ENCODE results near the gene NCAM1. TPM values are rescaled to one million over a fixed set of nuclear protein-coding genes. Genes with fewer than 3 reads are reported as not detected.

NCAM1 gene
- total and polyA plus RNA-seq, 8 donors, result 1.2 to 19.6 (median 3.6) TPM

GRCh38 chr11:113104691-113105251 lies 143.6 kb downstream of the NCAM1 start:
- WGBS, 2 donors, result 10 to 14% methylated on average over 4 of the region's 4 CpGs
- intact Hi-C loops (cut with DNase I), result no loop called here
- TF ChIP-seq CTCF (IDR thresholded peaks at IDR 0.05), result no peak

GRCh38 chr11:113105592-113105991 lies 144.4 kb downstream of the NCAM1 start:
- TF ChIP-seq CTCF (IDR thresholded peaks at IDR 0.05), result no peak
- DNase-seq (no peak), FAIRE-seq (no peak), ATAC-seq (no peak)
- H3K9me3 ChIP-seq, result no peaks in the 10 kb centered on the region
- no peaks in the 10 kb centered on the region for H3K36me3 ChIP-seq
- no peak overlapping the region for H3K4me3 ChIP-seq
- H3K27me3 ChIP-seq, result no peaks in the 10 kb centered on the region
- 70 to 87% methylated on average over 2 of the region's 2 CpGs for WGBS, 2 donors
- intact Hi-C loops (cut with DNase I), result no loop called here
- peaks cover 0 to 9% (median 4%) of the 10 kb centered on the region in 3 donors for H3K4me1 ChIP-seq
- no peak overlapping the region for H3K27ac ChIP-seq

More at GRCh38 chr11:113104691-113105251, 143.6 kb downstream of the NCAM1 start:
- FAIRE-seq (no peak), ATAC-seq (peak in 3 of 4 donors; percentile 20 to 77 (median 64)), DNase-seq (no peak)
- H3K4me3 ChIP-seq, result no peak overlapping the region
- no peaks in the 10 kb centered on the region for H3K9me3 ChIP-seq
- H3K4me1 ChIP-seq, result peaks cover 0 to 9% (median 4%) of the 10 kb centered on the region in 3 donors
- H3K36me3 ChIP-seq, result no peaks in the 10 kb centered on the region
- H3K27ac ChIP-seq, result peak overlapping the region in 1 of 4 donors; percentile 17
- H3K27me3 ChIP-seq, result no peaks in the 10 kb centered on the region

- H3K27me3 ChIP-seq, result no peaks in the 10 kb centered on the region
- H3K36me3 ChIP-seq, result no peaks in the 10 kb centered on the region
- no peak for TF ChIP-seq CTCF (IDR thresholded peaks at IDR 0.05)
- H3K4me3 ChIP-seq, result no peak overlapping the region
- WGBS, 2 donors, result 63 to 89% methylated on average over 2 of the region's 2 CpGs
- no peak for ATAC-seq
- peaks cover 0 to 9% (median 4%) of the 10 kb centered on the region in 3 donors for H3K4me1 ChIP-seq
- no peaks in the 10 kb centered on the region for H3K9me3 ChIP-seq
- H3K27ac ChIP-seq, result no peak overlapping the region
- FAIRE-seq, result no peak
- no peak for DNase-seq
- intact Hi-C loops (cut with DNase I), result no loop called here
Measured at GRCh38 chr11:113106507-113106906, 145.3 kb downstream of the NCAM1 start.

- Histone ChIP-seq H3K36me3 (no peaks in the 10 kb centered on the region), H3K9me3 (no peaks in the 10 kb centered on the region), H3K4me3 (no peak overlapping the region), H3K27me3 (no peaks in the 10 kb centered on the region), H3K27ac (no peak overlapping the region), H3K4me1 (peaks cover 0 to 4% (median 3%) of the 10 kb centered on the region in 3 donors)
- no peak for TF ChIP-seq CTCF (IDR thresholded peaks at IDR 0.05)
- no peak for ATAC-seq
- 23 to 67% methylated on average over 1 of the region's 1 CpG for WGBS, 2 donors
- no peak for FAIRE-seq
- DNase-seq, result no peak
- intact Hi-C loops (cut with DNase I), result loop anchor here in 1 of 3 donors (10.0 kb wide), 1 partner anchor 525 kb away; no protein-coding TSS in a partner anchor
Measured at GRCh38 chr11:113110046-113110445, 148.8 kb downstream of the NCAM1 start.

- Histone ChIP-seq H3K36me3 (no peaks in the 10 kb centered on the region), H3K27ac (no peak overlapping the region), H3K4me3 (no peak overlapping the region), H3K27me3 (no peaks in the 10 kb centered on the region), H3K9me3 (no peaks in the 10 kb centered on the region), H3K4me1 (no peaks in the 10 kb centered on the region)
- no peak for DNase-seq
- intact Hi-C loops (cut with DNase I), result loop anchor here in 1 of 3 donors (10.0 kb wide), 1 partner anchor 526 kb away; no protein-coding TSS in a partner anchor
- WGBS, 2 donors, result 61 to 66% methylated on average over 2 of the region's 2 CpGs
- no peak for TF ChIP-seq CTCF (IDR thresholded peaks at IDR 0.05)
- ATAC-seq, result no peak
- FAIRE-seq, result no peak
Measured at GRCh38 chr11:113111156-113111555, 149.9 kb downstream of the NCAM1 start.

All from pancreas (tissue), 10 donors.